ENCODE data around the gene E2F6.

Gene E2F6, protein sequence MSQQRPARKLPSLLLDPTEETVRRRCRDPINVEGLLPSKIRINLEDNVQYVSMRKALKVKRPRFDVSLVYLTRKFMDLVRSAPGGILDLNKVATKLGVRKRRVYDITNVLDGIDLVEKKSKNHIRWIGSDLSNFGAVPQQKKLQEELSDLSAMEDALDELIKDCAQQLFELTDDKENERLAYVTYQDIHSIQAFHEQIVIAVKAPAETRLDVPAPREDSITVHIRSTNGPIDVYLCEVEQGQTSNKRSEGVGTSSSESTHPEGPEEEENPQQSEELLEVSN

DNA sequence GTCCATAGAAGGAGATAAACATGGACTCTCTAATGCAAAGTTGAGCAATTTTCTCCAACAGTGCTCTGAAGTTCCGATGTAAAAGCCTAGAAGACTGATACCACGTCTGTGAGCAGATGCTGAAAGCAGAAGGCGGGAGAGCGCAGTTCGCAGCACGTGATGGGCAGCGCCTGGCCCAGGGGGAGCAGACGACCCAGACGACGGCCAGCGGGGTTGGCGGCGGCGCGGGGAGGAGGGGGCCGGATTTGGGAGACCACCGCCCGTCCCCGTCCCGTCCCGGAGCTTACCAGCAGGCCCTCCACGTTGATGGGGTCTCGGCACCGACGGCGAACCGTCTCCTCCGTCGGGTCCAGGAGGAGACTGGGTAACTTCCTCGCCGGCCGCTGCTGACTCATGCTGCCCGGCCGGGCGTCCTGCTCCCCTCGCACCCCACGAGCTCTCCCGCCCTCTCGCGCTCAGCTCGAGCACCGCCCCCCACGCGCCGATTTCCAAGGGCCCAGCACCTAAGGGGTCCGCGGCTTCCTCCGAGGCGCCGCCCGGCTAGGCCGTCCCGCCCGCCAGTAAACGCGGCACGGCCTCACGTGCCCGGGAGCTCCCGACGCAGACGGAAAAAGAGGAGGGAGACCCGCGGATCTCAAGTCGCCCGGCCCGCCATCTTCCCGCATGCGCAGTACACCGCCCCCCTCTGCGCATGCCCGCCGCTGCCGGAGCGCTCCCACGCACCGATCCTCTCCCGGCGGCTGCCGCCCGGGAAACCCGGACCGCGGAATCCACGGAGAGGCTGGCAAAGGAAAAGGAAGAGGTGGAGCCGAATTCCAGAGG is at the start of gene E2F6:
Gene E2F6 (minus strand): TSS at position 677 of the 822 bp plus-strand sequence. CDS start 282 bp downstream, at position 395.
- peak; percentile 83 for DNase-seq (ENCODE audit: low spot score)

DNA sequence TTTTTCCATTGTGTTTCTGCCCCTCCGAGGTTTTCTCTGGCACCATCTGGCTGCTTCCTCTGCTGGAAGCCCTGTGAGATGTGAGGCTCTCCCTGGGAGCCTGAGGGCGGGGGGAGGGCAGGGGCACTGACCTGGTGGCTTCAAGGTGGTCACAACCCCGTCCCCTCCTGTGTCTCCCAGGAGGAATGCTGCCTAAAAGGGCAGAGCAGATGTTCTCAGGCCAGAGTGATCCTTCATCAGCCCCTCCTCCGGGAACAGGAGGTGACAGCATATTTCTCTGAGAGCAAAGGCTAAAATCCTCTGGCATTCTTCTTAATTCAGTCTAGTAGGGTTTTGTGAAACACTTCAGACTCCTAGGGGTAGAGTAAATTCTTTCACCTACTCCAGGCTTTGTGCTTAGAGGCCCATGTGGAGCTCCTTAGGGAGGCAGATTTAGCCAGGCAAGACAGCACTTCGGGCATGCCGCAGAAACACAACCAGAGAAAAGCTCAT is 49.6 kb upstream of the E2F6 start:
- no peak for DNase-seq (ENCODE audit: low spot score)

DNA sequence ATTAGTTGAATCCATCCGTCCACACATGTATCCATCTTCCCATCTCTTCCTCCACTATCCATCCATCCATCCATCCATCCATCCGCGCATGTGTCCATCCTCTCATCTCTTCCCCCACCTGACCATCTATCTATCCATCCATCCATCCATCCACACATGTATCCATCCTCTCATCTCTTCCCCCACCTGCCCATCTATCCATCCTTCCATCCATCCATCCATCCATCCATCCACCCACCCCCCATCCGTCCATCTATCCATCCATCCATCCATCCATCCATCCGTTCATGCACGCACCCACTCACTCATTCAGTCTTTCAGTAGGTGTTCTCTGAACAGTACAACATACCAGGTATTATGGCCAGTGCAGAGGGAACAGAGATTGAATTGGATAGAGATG is 48.9 kb upstream of the E2F6 start:
- DNase-seq (ENCODE audit: low spot score) = no peak

DNA sequence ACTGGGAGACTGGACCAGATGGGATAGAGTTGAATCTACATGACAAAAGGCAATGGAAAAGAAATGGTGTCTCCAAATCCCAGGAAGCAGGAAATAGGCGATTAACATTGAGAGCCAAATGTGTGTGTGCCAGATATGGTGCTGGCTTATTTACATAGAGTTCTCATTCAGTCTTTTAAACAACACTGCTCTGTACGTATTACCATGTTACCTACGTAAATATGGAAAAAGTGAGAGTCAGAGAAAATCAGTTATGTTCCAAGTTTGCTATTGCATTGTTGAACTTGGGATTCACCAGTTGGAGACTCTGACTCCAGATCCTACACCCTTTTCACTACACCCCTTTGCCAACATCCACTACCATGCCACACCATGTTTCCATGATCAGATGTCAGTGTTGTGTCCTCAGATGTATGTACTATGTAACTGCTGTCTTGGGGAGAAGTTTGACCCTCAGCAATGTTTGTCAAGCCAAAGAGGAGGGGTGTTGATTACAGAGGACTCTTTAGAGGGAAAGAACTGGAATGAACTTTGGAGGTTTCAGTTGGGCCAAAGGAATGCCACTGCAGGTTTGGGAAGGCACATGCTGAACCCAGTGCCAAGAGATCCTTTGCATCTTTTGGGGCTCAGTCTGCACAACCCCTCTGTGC is 48.2 kb upstream of the E2F6 start:
- no peak for DNase-seq (ENCODE audit: low spot score)

DNA sequence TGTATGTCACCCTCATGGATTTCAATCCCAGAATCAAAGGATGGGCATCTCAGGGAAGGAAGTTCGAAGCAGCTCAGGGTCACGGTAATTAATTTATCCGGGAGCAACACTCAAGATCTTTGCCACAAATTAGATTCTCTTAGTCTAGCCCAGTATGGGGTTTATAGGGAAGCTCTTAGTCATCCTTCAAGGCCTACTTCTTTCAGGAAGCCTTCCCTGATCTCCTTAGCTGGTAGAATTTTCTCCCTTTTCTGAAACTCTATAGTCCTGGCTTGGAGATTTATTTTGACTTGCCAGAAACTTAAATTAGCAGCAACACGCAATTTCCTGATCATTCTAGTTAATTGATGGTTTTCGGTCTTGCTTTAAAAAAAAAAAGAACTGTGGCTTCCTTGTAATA is 47.4 kb upstream of the E2F6 start:
- DNase-seq (ENCODE audit: low spot score) = no peak

DNA sequence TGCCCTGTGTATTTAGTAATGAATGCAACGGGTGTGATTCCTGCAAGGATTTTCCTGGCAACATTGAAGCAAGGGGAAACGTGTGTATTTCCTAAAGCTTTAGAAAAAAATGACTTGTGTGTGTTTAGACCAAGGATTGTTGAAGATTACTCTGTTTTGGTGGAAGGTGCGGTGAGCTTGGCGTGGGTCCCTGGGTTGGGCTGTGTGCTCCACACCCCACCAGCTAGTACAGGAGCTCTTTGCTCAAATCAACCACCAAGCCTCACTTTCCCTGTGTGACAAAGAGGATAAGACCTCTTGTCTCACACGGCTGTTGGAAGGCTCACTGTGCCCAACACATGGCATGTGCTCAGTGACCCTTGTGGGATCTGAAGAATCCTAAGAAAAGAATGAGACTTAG is 46.5 kb upstream of the E2F6 start:
- DNase-seq (ENCODE audit: low spot score) = no peak

DNA sequence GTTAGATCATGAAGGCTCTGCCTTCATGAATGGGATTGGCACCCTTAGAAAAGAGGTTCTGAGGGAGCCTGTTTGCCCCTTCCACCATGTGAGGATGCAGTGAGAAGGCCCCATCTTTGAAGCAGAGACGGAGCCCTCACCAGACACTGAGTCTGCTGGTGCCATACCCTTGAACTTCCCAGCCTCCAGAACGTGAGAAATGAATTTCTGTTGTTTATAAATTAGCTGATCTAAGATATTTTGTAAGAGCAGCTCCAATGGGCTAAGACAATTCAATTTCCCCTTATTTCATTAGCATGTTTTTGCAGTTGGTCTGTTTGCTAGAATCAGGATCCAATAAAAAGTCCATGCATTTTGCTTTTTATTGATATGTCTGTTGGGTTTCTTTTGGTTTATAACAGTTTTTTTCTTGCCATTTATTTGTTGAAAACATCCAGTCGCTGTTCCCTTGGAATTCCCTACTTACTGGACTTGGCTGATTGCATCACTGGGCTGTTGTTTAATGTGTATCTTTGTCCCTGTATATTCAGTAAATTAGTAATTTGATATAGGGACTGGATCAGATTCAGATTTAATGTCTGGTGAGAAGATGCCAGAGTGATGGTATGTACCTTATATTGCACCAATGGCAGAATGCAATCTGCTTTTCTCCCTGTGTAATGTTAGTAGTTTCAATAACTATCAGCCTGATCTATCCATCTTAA is 43.8 kb upstream of the E2F6 start:
- no peak for DNase-seq (ENCODE audit: low spot score)

DNA sequence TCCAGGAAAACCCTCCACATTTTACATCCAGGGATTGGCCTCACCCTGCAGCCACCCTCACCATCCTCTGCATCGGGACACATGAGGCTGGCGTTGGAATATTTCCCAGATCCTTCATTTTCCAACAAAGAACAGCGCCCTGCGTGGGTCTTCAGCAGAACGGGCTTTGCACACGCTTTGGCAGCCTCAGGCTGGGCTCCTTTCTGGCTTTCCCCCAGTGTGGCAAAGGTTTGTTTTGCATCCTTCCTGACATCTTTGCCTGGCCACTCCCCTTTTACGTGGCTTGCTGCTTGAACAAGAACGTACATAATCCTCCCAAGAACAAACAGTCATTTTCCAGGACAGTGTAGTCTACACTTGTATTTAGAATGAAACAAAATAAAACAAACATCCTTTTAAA is 42.3 kb upstream of the E2F6 start:
- DNase-seq (ENCODE audit: low spot score) = no peak

DNA sequence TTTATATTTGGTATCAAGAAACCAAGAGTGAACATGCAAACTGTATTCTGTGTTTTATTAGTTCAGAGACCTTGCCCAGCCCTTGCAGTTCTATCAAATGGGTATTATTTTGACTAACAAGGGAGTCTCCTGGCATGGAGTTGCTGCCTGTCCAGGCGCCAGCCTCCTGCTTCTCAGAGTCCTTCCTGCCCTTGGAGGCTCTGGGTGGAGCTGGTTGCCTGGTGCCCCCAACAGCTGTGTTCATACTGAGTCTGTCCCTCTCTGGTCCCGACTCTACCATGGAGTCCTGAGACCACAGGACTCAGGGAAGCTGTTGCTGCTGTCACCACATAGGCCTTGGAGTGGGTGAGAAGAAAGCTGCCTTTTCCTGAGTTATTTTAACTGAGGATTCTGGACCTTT is 41.6 kb upstream of the E2F6 start:
- no peak for DNase-seq (ENCODE audit: low spot score)

DNA sequence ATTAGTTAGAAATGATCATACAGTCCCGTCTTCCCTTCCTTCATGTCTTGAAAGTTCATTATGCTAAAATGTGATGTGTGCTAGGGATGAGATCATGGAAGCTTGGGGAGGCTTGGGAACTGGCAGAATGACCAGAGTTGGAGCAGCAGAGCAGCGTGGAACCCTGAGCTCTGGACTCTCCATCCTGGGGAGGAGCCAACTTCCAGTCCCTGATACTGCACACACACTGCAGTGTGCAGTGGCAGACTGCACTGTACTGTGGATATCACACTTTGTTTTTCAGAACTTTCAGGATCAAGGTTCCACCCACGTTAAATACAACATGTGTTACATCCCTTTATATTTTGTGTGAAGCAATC is 40.6 kb upstream of the E2F6 start:
- DNase-seq (ENCODE audit: low spot score) = no peak

DNA sequence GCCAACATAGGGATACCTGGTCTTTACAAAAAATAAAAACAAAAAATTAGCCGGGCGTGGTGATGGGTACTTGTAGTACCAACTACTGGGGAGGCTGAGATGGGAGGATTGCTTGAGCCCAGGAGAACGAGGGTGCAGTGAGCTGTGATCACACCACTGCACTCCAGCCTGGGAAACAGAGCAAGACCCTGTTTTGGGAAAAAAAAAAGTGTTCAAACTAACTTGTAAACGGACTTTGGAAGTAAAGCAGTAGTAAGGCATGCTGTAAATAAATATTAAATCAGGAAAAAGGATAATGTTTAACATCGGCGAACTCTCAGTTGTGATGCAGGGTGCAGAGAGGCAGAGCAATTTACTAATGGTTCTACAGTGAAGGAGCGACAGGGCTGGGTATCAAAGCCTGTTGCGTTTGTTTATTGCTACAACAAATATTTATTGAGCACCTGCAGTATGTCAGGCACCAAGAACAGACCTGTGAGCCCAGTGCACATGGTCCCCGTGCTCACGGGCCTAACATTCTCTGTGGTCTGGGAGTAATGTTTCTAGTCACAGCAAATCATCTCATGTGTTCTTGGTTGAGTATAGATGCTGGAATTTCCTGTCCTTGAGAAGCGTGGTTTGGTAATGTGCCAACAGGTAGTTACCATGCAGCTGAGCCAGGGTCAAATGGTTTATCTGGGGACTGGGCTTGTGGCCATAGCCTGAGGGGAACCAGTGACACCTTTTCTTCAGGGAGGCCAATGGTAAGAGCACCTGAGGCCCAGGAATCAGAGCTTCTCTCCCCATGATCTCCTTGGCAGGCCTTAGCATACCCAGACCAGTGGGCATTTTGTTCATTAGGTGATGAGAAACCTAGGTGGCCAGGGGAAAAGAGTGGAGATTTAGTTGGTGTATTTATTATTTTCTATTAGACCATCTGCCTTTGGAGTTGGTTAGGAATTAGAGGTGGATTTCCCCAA is 40.0 kb upstream of the E2F6 start:
- no peak for DNase-seq (ENCODE audit: low spot score)

DNA sequence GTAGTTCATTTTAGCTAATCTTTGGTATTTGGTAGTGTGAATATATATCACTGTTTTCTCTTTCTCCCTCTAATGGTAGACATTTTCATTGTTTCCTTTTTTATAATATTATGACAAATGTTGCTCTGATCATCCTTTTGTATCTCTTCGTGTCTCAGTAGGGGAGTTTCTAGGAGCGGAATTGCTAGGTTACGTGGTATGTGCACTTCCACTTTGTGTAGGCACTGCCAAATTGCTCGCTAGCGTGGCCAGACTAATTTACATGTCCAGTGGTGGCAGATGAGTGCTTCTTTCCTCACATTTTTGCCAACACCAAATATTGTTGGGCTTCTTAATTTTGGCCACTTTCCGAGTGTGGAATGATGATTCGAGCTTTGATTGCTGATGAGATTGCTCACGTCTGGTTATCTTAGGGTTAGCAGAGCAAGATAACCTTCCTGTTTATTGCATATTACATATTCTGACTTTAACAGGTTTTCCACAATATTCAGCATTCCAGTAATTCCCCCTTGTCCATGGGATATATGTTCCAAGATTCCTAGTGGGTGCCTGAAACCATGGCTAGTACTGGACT is 37.5 kb upstream of the E2F6 start:
- no peak for DNase-seq (ENCODE audit: low spot score)

DNA sequence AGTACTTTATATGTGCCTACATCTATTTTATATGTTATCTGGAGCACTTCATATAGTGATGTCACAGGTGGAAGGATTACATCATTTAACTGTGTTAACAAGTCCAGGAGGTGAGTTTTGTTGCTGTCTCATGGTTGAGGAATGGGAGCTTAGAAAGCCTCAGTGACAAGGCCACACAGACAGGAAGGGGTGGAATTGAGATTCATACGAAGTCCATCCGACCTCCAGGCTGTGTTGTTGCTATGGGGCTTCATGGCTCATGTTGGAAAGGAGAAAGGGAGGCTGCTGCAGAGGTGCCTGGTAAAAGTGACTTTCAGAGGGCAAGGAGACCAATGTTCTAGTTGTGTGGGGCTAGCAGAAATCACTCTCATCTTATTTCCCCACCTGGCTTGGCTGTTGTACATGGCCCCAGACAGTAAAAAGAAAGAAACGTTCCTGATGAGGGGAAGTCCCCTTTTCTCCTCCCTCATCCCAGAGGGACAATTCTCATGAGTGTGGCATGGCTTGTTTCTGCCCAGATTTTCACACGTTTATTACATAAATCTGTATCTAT is 36.9 kb upstream of the E2F6 start:
- DNase-seq (ENCODE audit: low spot score) = no peak

DNA sequence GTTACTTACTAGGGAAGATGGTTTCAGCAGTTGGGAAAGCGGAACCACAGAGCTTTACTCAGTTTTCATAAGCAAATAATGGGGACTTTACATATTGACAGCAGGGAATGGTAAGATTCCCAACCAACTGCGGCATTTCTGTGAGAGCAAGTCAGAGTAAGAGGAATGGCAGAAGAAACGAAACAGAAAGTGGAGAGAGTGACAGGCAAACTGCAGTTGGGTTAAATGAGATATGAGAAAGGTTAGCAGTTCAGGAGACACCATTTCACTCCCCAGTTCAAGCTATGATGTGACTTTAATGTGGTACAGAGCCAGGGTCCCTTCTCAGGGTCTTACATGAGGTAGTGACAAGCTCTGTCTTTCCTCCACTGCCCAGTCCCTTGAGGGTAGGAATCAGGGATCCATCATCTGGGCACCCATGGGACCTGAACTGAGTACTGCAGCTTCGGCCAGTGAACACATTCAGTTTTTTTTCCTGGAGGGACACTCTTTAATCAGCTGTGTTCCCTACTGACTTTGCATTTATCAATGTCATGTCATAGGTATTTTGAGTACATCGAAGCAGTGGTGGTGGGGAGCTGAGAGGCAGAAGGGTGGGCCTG is 34.8 kb upstream of the E2F6 start:
- no peak for DNase-seq (ENCODE audit: low spot score)

DNA sequence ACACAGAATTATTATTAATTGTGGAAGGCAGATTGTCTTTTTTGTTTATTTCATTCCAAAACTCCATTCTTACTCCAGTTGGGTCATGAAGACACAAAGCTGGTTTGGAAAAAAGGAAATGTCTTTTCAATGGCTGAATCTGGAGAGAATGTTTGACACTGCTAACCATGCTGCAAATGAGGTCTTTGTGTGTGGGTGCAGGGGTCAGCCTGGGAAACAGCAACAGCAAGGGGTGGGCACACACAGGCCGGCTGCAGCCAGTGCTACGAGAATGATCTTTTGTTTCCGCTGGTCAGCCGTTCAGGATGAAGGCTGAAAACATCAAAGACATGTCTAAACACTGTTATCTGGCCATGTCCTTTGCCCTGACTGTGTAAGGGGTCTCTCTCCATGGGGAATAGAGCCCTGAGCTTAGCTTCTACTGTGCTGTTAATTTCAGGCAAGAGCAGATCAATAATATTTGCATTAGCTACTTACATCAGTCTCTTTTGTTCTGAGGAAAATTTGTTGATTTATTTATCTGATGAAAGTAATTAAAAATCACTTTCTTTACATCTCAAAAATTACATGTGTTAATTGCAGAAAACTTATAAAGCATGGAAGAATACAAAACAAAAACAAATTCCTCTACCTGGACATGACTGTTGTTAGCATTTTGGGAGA is 33.3 kb upstream of the E2F6 start:
- DNase-seq (ENCODE audit: low spot score) = no peak

DNA sequence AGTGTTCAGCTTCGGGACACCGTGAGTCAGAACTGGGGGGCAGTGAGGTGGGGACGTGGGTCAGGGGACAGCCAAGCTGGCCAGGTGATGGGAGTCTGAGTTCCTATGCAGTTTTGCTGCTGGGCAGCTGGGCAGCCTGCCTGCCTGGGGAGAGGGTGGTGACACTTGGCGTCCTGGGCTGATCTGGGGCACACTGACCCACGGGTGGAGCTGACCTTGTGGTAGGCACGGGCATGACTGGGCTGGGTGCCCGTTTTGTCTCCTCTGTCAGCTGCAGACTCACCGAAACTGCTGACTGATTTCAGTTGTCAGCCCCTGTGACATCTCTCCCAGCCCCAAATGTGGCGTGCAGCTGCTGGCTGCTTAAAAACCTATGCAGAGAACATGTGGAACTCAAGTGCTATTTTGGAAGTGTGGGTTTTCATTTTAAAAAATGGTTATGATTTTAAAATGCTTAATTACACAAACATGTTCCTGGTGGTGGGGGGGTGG is 32.6 kb upstream of the E2F6 start:
- DNase-seq (ENCODE audit: low spot score) = no peak

DNA sequence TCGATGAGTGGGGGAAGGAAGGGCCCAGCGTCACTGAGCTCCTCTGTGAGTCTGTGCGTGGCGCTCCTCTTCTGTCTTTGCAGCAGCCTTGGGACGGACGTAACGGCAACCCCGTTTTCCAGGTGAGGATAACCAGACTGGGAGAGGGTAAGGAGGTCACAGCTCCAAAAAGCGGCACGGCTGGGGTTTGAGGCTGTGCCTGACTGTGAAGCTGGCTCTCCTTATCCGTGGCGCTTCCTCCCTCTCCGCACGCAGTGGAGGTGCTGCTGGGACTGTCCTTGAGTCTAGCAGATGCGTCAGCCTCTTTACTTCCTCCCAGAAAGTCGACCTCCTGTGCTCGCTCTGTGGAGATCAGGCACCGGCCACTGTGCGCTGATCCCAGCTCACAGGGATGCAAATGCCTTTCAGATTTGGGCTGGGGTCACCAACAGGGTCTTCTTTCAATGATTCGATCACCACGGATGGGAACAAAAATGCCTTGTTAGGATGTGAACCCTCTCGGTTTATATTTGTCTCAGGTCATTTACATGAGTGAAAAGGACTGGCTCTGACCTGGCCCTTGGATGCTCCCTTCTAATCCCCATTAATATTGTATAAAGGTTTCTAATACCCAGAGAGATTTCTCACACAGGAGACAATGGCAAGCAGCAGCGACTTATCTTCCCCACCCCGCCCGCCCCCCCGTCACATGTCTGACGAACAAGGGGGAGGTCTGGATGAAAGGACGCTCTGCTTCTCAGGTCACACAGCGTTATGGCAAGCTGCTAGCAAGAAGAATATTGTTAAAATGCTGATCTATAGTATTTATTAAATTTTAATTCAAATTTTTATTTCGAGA is 30.1 kb upstream of the E2F6 start:
- DNase-seq (ENCODE audit: low spot score) = no peak

DNA sequence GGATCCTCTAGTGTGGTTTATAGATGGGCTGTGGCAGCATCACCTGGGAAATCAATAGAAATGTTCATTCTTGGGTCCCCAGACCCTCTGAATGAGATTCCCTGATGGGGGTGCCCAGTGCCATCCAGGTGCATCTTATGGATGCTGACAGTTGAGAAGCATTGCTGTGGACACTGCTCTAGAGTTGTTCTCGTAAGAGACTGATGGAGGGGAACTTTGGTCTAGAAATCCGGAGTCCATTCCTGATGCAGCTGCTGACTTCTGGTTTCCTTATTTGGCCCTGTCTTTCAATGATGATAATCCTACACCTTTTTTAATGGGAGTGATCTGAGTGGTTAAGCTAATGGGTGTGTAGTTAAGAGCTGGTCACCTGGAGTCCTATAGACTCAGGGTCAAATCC is 28.3 kb upstream of the E2F6 start:
- DNase-seq (ENCODE audit: low spot score) = no peak

DNA sequence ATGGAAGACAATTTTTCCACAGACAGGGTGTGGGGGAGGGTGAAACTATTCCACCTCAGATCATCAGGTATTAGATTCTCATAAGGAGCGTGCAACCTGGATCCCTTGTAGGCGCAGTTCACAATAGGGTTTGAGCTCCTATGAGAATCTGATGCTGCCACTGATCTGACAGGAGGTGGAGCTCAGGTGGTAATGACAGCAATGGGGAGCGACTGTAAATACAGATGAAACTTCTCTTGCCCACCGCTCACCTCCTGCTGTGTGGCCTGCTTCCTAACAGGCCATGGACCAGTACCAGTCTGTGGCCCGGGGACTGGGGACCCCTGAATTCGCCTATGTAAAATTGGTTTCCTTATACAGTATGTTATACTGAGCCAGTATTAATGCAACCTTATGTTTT is 27.3 kb upstream of the E2F6 start:
- DNase-seq (ENCODE audit: low spot score) = no peak
